IgD-negative memory B cell (primary cell): Measurements from ENCODE around the gene LCN1. TPM values are rescaled to one million over a fixed set of nuclear protein-coding genes. Genes with fewer than 3 reads are reported as not detected.
"Not testable (repeated sequence)": the region's sequence is repeated elsewhere in the genome, so short reads cannot be mapped to it uniquely, and the experiment has no call there.

Source experiments
- H3K27ac Mint-ChIP-seq, 3 donors: one replicate each; pipeline ENCODE4 v1.8.0; 2020 to 2022; ENCODE audit warnings: mild to moderate bottlenecking in 3 of 3, mixed read lengths in 3 of 3, moderate library complexity in 1 of 3
- H3K27me3 Mint-ChIP-seq: one replicate; pipeline ENCODE4 v1.8.0; 2021; ENCODE audit warnings: mixed read lengths
- H3K36me3 Mint-ChIP-seq: one replicate; pipeline ENCODE4 v1.8.0; 2020; ENCODE audit warnings: mild to moderate bottlenecking, mixed read lengths
- H3K4me1 Mint-ChIP-seq, 3 donors: one replicate each; pipeline ENCODE4 v1.8.0; 2020 to 2022; ENCODE audit warnings: mixed read lengths in 3 of 3, mild to moderate bottlenecking in 1 of 3
- H3K4me3 Mint-ChIP-seq, 4 donors: one replicate each; pipeline ENCODE4 v1.8.0; 2020 to 2022; ENCODE audit warnings: mild to moderate bottlenecking in 4 of 4, mixed read lengths in 4 of 4, moderate library complexity in 3 of 4
- H3K9me3 Mint-ChIP-seq, 3 donors: one replicate each; pipeline ENCODE4 v1.8.0; 2020 to 2021; ENCODE audit warnings: mixed read lengths in 3 of 3, mild to moderate bottlenecking in 1 of 3
- polyA plus RNA-seq: library from polyadenylated mRNA; unstranded; fragments of 300-500 nt; fragmentation: Illumina TruSeq; gene quantifications from one replicate; pipeline ENCODE4 v1.2.3, GENCODE V29; 2021

LCN1 gene
- polyA plus RNA-seq, 1 donor from 2014 or later = not detected

- H3K4me1 Mint-ChIP-seq = peaks cover 0 to 3% (median 3%) of the 10 kb centered on the region in 3 donors
- H3K9me3 Mint-ChIP-seq = peaks cover 5 to 17% (median 9%) of the 10 kb centered on the region in 3 donors
- peaks cover 3% of the 10 kb centered on the region for H3K27me3 Mint-ChIP-seq
- H3K27ac Mint-ChIP-seq = no peak overlapping the region
- H3K36me3 Mint-ChIP-seq = peaks cover 5% of the 10 kb centered on the region
- peak overlapping the region in 1 of 4 donors; percentile 38 for H3K4me3 Mint-ChIP-seq
Measured at GRCh38 chr9:135507104-135508035, 13.9 kb upstream of the LCN1 start.

GRCh38 chr9:135508211-135508820, 12.9 kb upstream of the LCN1 start:
- Mint-ChIP-seq H3K9me3 (peaks cover 5 to 17% (median 9%) of the 10 kb centered on the region in 3 donors), H3K27me3 (peaks cover 3% of the 10 kb centered on the region), H3K36me3 (peaks cover 5% of the 10 kb centered on the region), H3K27ac (no peak overlapping the region), H3K4me3 (peak overlapping the region in 1 of 4 donors; percentile 38), H3K4me1 (peaks cover 0 to 6% (median 5%) of the 10 kb centered on the region in 3 donors)

- Mint-ChIP-seq H3K27ac (no peak overlapping the region), H3K36me3 (peaks cover 5% of the 10 kb centered on the region), H3K4me1 (peaks cover 0 to 6% (median 5%) of the 10 kb centered on the region in 3 donors), H3K9me3 (peaks cover 5 to 17% (median 9%) of the 10 kb centered on the region in 3 donors), H3K4me3 (no peak overlapping the region), H3K27me3 (peaks cover 3% of the 10 kb centered on the region)
Measured at GRCh38 chr9:135509458-135509857, 11.8 kb upstream of the LCN1 start.

GRCh38 chr9:135512241-135512603, 9.0 kb upstream of the LCN1 start:
- H3K27me3 Mint-ChIP-seq = peaks cover 3% of the 10 kb centered on the region
- H3K9me3 Mint-ChIP-seq = peaks cover 5 to 17% (median 9%) of the 10 kb centered on the region in 3 donors
- H3K4me1 Mint-ChIP-seq = peaks cover 0 to 4% (median 3%) of the 10 kb centered on the region in 3 donors
- no peak overlapping the region for H3K4me3 Mint-ChIP-seq
- no peaks in the 10 kb centered on the region for H3K36me3 Mint-ChIP-seq
- no peak overlapping the region for H3K27ac Mint-ChIP-seq

- H3K4me1 Mint-ChIP-seq = peaks cover 0 to 4% (median 3%) of the 10 kb centered on the region in 3 donors
- no peaks in the 10 kb centered on the region for H3K36me3 Mint-ChIP-seq
- no peak overlapping the region for H3K4me3 Mint-ChIP-seq
Measured at GRCh38 chr9:135512904-135513303, 8.3 kb upstream of the LCN1 start.

GRCh38 chr9:135513351-135513846, 7.8 kb upstream of the LCN1 start:
- H3K9me3 Mint-ChIP-seq = peaks cover 5 to 17% (median 9%) of the 10 kb centered on the region in 3 donors
- H3K4me3 Mint-ChIP-seq = no peak overlapping the region
- no peaks in the 10 kb centered on the region for H3K36me3 Mint-ChIP-seq
- H3K27me3 Mint-ChIP-seq = peaks cover 3% of the 10 kb centered on the region
- peaks cover 0 to 4% (median 3%) of the 10 kb centered on the region in 3 donors for H3K4me1 Mint-ChIP-seq
- no peak overlapping the region for H3K27ac Mint-ChIP-seq

More at GRCh38 chr9:135512904-135513303, 8.3 kb upstream of the LCN1 start:
- no peak overlapping the region for H3K27ac Mint-ChIP-seq
- peaks cover 3% of the 10 kb centered on the region for H3K27me3 Mint-ChIP-seq
- peaks cover 5 to 17% (median 9%) of the 10 kb centered on the region in 3 donors for H3K9me3 Mint-ChIP-seq

- not testable (repeated sequence) for H3K27ac Mint-ChIP-seq, H3K36me3 Mint-ChIP-seq, H3K27me3 Mint-ChIP-seq, H3K4me1 Mint-ChIP-seq
- Mint-ChIP-seq H3K4me3 (peak overlapping the region in 1 of 4 donors; percentile 22), H3K9me3 (peaks cover 5 to 14% (median 9%) of the 10 kb centered on the region in 3 donors)
Measured at GRCh38 chr9:135513906-135514305, 7.3 kb upstream of the LCN1 start.

- peak overlapping the region in 1 of 4 donors; percentile 22 for H3K4me3 Mint-ChIP-seq
- peaks cover 1 to 8% (median 3%) of the 10 kb centered on the region in 3 donors for H3K9me3 Mint-ChIP-seq
- H3K27me3 Mint-ChIP-seq = no peaks in the 10 kb centered on the region
- H3K4me1 Mint-ChIP-seq = peaks cover 0 to 6% (median 3%) of the 10 kb centered on the region in 3 donors
- no peaks in the 10 kb centered on the region for H3K36me3 Mint-ChIP-seq
- H3K27ac Mint-ChIP-seq = no peak overlapping the region
Measured at GRCh38 chr9:135514342-135515082, 6.7 kb upstream of the LCN1 start.

GRCh38 chr9:135515083-135515951, 5.9 kb upstream of the LCN1 start:
- Mint-ChIP-seq H3K27ac (no peak overlapping the region), H3K9me3 (peaks cover 0 to 6% (median 0%) of the 10 kb centered on the region in 3 donors), H3K4me1 (peaks cover 0 to 6% (median 3%) of the 10 kb centered on the region in 3 donors)

GRCh38 chr9:135516132-135516860, 4.9 kb upstream of the LCN1 start:
- no peak overlapping the region for H3K27ac Mint-ChIP-seq
- H3K27me3 Mint-ChIP-seq = peaks cover 5% of the 10 kb centered on the region
- peaks cover 0 to 6% (median 3%) of the 10 kb centered on the region in 3 donors for H3K4me1 Mint-ChIP-seq
- H3K36me3 Mint-ChIP-seq = no peaks in the 10 kb centered on the region
- no peak overlapping the region for H3K4me3 Mint-ChIP-seq
- H3K9me3 Mint-ChIP-seq = no peaks in the 10 kb centered on the region

More at GRCh38 chr9:135515083-135515951, 5.9 kb upstream of the LCN1 start:
- Mint-ChIP-seq H3K36me3 (no peaks in the 10 kb centered on the region), H3K4me3 (no peak overlapping the region), H3K27me3 (peaks cover 2% of the 10 kb centered on the region)

GRCh38 chr9:135517407-135517822, 3.8 kb upstream of the LCN1 start:
- H3K4me1 Mint-ChIP-seq = peaks cover 0 to 6% (median 1%) of the 10 kb centered on the region in 3 donors
- no peak overlapping the region for H3K27ac Mint-ChIP-seq
- H3K9me3 Mint-ChIP-seq = no peaks in the 10 kb centered on the region

GRCh38 chr9:135519179-135519971, 1.9 kb upstream of the LCN1 start:
- Mint-ChIP-seq H3K4me1 (peaks cover 0 to 2% (median 0%) of the 10 kb centered on the region in 3 donors), H3K4me3 (no peak overlapping the region), H3K27me3 (peaks cover 5% of the 10 kb centered on the region), H3K36me3 (no peaks in the 10 kb centered on the region), H3K9me3 (no peaks in the 10 kb centered on the region), H3K27ac (no peak overlapping the region)

More at GRCh38 chr9:135517407-135517822, 3.8 kb upstream of the LCN1 start:
- peaks cover 5% of the 10 kb centered on the region for H3K27me3 Mint-ChIP-seq
- H3K4me3 Mint-ChIP-seq = no peak overlapping the region
- H3K36me3 Mint-ChIP-seq = no peaks in the 10 kb centered on the region
